NCI-H526 treated with DMSO at 0.1 percent for 48 hours (cell line): ENCODE results near the gene ENTPD3.
"Not testable (repeated sequence)": the region's sequence is repeated elsewhere in the genome, so short reads cannot be mapped to it uniquely, and the experiment has no call there.

Experiments
- DNase-seq: peaks from one replicate; lab custom pipeline; 2025; lab: John Stamatoyannopoulos, UW

Gene ENTPD3

GRCh38 chr3:40407007-40407406 is 20.0 kb downstream of the ENTPD3 start:
- DNase-seq = no peak

- no peak for DNase-seq
Measured at GRCh38 chr3:40407611-40408010, 20.6 kb downstream of the ENTPD3 start.

GRCh38 chr3:40414270-40414669 is 27.3 kb downstream of the ENTPD3 start:
- DNase-seq = no peak

- no peak for DNase-seq
Measured at GRCh38 chr3:40417845-40418543, 31.0 kb downstream of the ENTPD3 start.

GRCh38 chr3:40422861-40423260 is 35.9 kb downstream of the ENTPD3 start:
- DNase-seq = no peak

GRCh38 chr3:40427045-40427669 is 40.2 kb downstream of the ENTPD3 start:
- DNase-seq = no peak

GRCh38 chr3:40432793-40433192 is 45.8 kb downstream of the ENTPD3 start:
- no peak for DNase-seq

- DNase-seq = no peak
Measured at GRCh38 chr3:40437889-40438288, 50.9 kb downstream of the ENTPD3 start.

- DNase-seq = no peak
Measured at GRCh38 chr3:40445062-40445461, 58.1 kb downstream of the ENTPD3 start.

- DNase-seq = no peak
Measured at GRCh38 chr3:40445880-40446279, 58.9 kb downstream of the ENTPD3 start.

GRCh38 chr3:40450438-40450837 is 63.5 kb downstream of the ENTPD3 start:
- DNase-seq = no peak

GRCh38 chr3:40451551-40451950 is 64.6 kb downstream of the ENTPD3 start:
- DNase-seq = no peak

GRCh38 chr3:40452057-40452456 is 65.1 kb downstream of the ENTPD3 start:
- DNase-seq = no peak

- DNase-seq = no peak
Measured at GRCh38 chr3:40452562-40452875, 65.5 kb downstream of the ENTPD3 start.

- peak; percentile 98 for DNase-seq
Measured at GRCh38 chr3:40452876-40453730, 66.1 kb downstream of the ENTPD3 start.

GRCh38 chr3:40453933-40454332 is 66.9 kb downstream of the ENTPD3 start:
- DNase-seq = no peak

GRCh38 chr3:40455328-40455727 is 68.3 kb downstream of the ENTPD3 start:
- no peak for DNase-seq

GRCh38 chr3:40456279-40456939 is 69.4 kb downstream of the ENTPD3 start:
- DNase-seq = no peak

GRCh38 chr3:40456940-40457823 is 70.2 kb downstream of the ENTPD3 start, which contains the start of gene RPL14:
Gene RPL14 (plus strand): TSS chr3:40457339. CDS start chr3:40457472, 133 bp downstream.
- peak; percentile 87 for DNase-seq

- no peak for DNase-seq
Measured at GRCh38 chr3:40458473-40458872, 71.5 kb downstream of the ENTPD3 start.

- DNase-seq = not testable (repeated sequence)
Measured at GRCh38 chr3:40460481-40460880, 73.5 kb downstream of the ENTPD3 start.
